Neural progenitor cell (in vitro differentiated cells): Measurements from ENCODE around the gene LGALS13. TPM values are rescaled to one million over a fixed set of nuclear protein-coding genes. Genes with fewer than 3 reads are reported as not detected.

Source experiments
- DNase-seq: peaks from one replicate; pipeline ENCODE4 v3.0.0-alpha.2; 2016; ENCODE audit warnings: low spot score
- H2AFZ ChIP-seq: fragments of 200-600 bp; sonication (generic); replicated peaks from 2 replicates; pipeline ENCODE4 v1.6.1; 2016; ENCODE audit warnings: antibody characterized with exemption
- H3F3A ChIP-seq: fragments of 200-600 bp; sonication (generic); 2 replicates; pipeline ENCODE4 v1.6.1; 2016; ENCODE audit warnings: antibody characterized with exemption, low read depth
- H3K27ac ChIP-seq: fragments of 200-600 bp; sonication (generic); 2 replicates; pipeline ENCODE4 v1.5.1; 2016; ENCODE audit warnings: mild to moderate bottlenecking
- H3K27me3 ChIP-seq: fragments of 200-600 bp; sonication (generic); 2 replicates; pipeline ENCODE4 v1.6.1; 2016; ENCODE audit warnings: mild to moderate bottlenecking, moderate library complexity
- H3K36me3 ChIP-seq: fragments of 200-600 bp; sonication (generic); 2 replicates; pipeline ENCODE4 v1.5.1; 2016
- H3K4me1 ChIP-seq: fragments of 200-600 bp; sonication (generic); 2 replicates; pipeline ENCODE4 v1.6.1; 2016; ENCODE audit warnings: mixed run types
- H3K4me2 ChIP-seq: fragments of 200-600 bp; sonication (generic); 2 replicates; pipeline ENCODE4 v1.6.1; 2016
- H3K4me3 ChIP-seq: fragments of 200-600 bp; sonication (generic); 2 replicates; pipeline ENCODE4 v1.5.1; 2016
- H3K79me2 ChIP-seq: fragments of 200-600 bp; sonication (generic); 2 replicates; pipeline ENCODE4 v1.6.1; 2016; ENCODE audit warnings: low read depth
- H3K9ac ChIP-seq: fragments of 200-600 bp; sonication (generic); 2 replicates; pipeline ENCODE4 v1.6.1; 2016
- H3K9me3 ChIP-seq: fragments of 200-600 bp; sonication (generic); 2 replicates; pipeline ENCODE4 v1.5.1; 2016; ENCODE audit warnings: low read depth
- H4K20me1 ChIP-seq: fragments of 200-600 bp; sonication (generic); 2 replicates; pipeline ENCODE4 v1.6.1; 2016; ENCODE audit warnings: low read depth
- H3K27ac Mint-ChIP-seq: 3 replicates; pipeline ENCODE4 v1.8.0; 2021; ENCODE audit warnings: mixed read lengths
- H3K27me3 Mint-ChIP-seq: 2 replicates; pipeline ENCODE4 v1.8.0; 2022; ENCODE audit warnings: low read depth, mild to moderate bottlenecking, inconsistent platforms, moderate library complexity, mixed read lengths; ENCODE audit not compliant: insufficient read depth
- H3K36me3 Mint-ChIP-seq: 3 replicates; pipeline ENCODE4 v1.8.0; 2021; ENCODE audit warnings: mixed read lengths
- H3K4me1 Mint-ChIP-seq: 3 replicates; pipeline ENCODE4 v1.8.0; 2021; ENCODE audit warnings: mixed read lengths
- H3K4me3 Mint-ChIP-seq: 3 replicates; pipeline ENCODE4 v1.8.0; 2021; ENCODE audit warnings: mild to moderate bottlenecking, moderate library complexity, mixed read lengths
- H3K9me3 Mint-ChIP-seq: 3 replicates; pipeline ENCODE4 v1.8.0; 2020; ENCODE audit warnings: mixed read lengths
- EZH2 ChIP-seq: fragments of 200-600 bp; sonication (generic); IDR thresholded peaks from 2 replicates; pipeline ENCODE4 v1.6.1; 2017; ENCODE audit warnings: antibody characterized with exemption, mild to moderate bottlenecking, moderate library complexity
- EZH2phosphoT487 ChIP-seq: fragments of 200-600 bp; sonication (generic); IDR thresholded peaks from 2 replicates; pipeline ENCODE4 v1.6.1; 2017; ENCODE audit warnings: antibody characterized with exemption
- total RNA-seq: library from RNA; depleted of rRNA; stranded (reverse); fragments of >200 nt; gene quantifications from 2 replicates; pipeline ENCODE4 v1.2.3, GENCODE V29; 2015; ENCODE audit warnings: low replicate concordance
- TF ChIP-seq, protein P1 (sequence below): fragments of 200-600 bp; sonication (generic); IDR thresholded peaks from 2 replicates; pipeline ENCODE4 v1.5.1; 2017; ENCODE audit warnings: antibody characterized with exemption, mild to moderate bottlenecking

The LGALS13 gene
- total RNA-seq, 1 donor from 2014 or later, result not detected

DNA sequence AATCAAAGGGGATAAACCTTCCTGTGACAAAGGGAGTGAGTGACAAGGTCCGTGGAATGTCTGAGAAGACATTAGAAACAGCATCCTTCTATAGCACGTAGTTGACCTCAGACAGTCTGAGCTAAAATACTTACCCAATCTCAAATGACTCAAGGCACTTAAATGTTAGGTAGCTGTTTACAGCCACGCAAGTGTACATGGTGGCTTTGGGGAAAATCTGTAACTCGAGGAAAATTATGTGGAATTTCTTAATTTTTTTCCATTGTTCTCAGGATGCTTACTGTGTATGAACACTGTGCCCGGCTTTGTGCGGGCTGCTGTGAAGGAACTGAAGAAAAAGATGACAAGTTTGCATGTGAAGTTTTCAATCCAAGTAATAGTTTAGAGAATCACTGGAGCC lies 5.2 kb downstream of the LGALS13 start:
- Histone ChIP-seq H3K9ac (no peak overlapping the region), H3K27me3 (no peaks in the 10 kb centered on the region), H2AFZ (no peak overlapping the region), H3K9me3 (no peaks in the 10 kb centered on the region), H3K4me2 (no peak overlapping the region), H3K4me1 (no peaks in the 10 kb centered on the region), H3K36me3 (no peaks in the 10 kb centered on the region), H3F3A (no peaks in the 10 kb centered on the region), H3K79me2 (no peaks in the 10 kb centered on the region), H4K20me1 (no peaks in the 10 kb centered on the region), H3K27ac (no peak overlapping the region), H3K4me3 (no peak overlapping the region)
- H3K9me3 Mint-ChIP-seq, result no peaks in the 10 kb centered on the region
- H3K4me3 Mint-ChIP-seq, result no peak overlapping the region
- no peaks in the 10 kb centered on the region for H3K36me3 Mint-ChIP-seq
- H3K4me1 Mint-ChIP-seq, result no peaks in the 10 kb centered on the region
- peaks cover 5% of the 10 kb centered on the region for H3K27me3 Mint-ChIP-seq
- no peak overlapping the region for H3K27ac Mint-ChIP-seq
- TF ChIP-seq, protein P1, sequence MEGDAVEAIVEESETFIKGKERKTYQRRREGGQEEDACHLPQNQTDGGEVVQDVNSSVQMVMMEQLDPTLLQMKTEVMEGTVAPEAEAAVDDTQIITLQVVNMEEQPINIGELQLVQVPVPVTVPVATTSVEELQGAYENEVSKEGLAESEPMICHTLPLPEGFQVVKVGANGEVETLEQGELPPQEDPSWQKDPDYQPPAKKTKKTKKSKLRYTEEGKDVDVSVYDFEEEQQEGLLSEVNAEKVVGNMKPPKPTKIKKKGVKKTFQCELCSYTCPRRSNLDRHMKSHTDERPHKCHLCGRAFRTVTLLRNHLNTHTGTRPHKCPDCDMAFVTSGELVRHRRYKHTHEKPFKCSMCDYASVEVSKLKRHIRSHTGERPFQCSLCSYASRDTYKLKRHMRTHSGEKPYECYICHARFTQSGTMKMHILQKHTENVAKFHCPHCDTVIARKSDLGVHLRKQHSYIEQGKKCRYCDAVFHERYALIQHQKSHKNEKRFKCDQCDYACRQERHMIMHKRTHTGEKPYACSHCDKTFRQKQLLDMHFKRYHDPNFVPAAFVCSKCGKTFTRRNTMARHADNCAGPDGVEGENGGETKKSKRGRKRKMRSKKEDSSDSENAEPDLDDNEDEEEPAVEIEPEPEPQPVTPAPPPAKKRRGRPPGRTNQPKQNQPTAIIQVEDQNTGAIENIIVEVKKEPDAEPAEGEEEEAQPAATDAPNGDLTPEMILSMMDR, result no peak
- TF ChIP-seq EZH2, result no peak
- TF ChIP-seq EZH2phosphoT487, result no peak
- DNase-seq, result no peak

DNA sequence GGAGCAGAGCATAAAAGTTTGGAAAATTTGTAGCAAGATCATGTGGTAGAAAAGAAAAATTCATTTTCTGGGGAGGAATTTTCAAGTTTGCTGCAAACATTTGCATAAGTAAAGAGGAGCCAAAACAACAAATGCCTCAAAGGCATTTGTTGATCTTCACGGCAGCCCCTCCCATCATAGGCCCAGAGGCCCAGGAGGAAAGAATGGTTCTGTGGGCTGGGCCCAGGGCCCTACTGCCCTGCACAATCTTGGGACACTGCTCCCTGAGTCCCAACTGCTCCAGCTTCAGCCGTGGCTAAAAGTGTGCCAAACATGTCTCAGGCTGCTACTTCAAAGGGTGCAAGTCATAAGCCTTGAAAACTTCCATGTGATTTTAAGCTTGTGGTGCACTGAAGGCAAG lies 11.3 kb downstream of the LGALS13 start:
- H3K27me3 ChIP-seq, result no peaks in the 10 kb centered on the region

DNA sequence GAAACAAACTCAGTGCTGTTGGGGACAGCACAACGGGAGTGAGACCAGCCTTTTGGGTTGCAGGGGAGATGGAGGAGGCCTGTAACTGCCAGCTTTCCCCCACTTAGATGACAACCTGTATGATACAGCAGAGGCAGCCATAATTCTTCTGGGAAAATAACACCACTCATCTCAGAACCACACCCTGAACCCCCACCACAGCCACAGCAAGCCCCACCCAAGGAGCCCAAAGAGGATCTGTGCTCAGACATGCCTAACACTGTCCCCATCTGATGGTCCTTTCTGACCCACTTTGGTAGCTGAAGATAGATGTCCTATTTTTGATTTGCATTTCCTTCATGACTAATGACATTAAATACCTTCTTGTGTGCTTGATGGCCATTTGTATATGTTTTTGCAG lies 15.4 kb downstream of the LGALS13 start:
- no peaks in the 10 kb centered on the region for H3K9me3 ChIP-seq
- no peak overlapping the region for H3K4me2 ChIP-seq
- Mint-ChIP-seq H3K4me1 (no peaks in the 10 kb centered on the region), H3K36me3 (no peaks in the 10 kb centered on the region), H3K27ac (no peak overlapping the region), H3K27me3 (peaks cover 3% of the 10 kb centered on the region), H3K9me3 (peaks cover 5% of the 10 kb centered on the region), H3K4me3 (no peak overlapping the region)
- no peaks in the 10 kb centered on the region for H3K36me3 ChIP-seq
- TF ChIP-seq EZH2phosphoT487 (no peak), EZH2 (no peak)
- H2AFZ ChIP-seq, result no peak overlapping the region
- H3K79me2 ChIP-seq, result no peaks in the 10 kb centered on the region
- no peak overlapping the region for H3K9ac ChIP-seq
- H4K20me1 ChIP-seq, result no peaks in the 10 kb centered on the region
- peaks cover 21% of the 10 kb centered on the region for H3K27me3 ChIP-seq
- no peaks in the 10 kb centered on the region for H3K4me1 ChIP-seq
- H3F3A ChIP-seq, result no peaks in the 10 kb centered on the region
- no peak for DNase-seq
- no peak overlapping the region for H3K4me3 ChIP-seq
- H3K27ac ChIP-seq, result no peak overlapping the region

More for the DNA sequence above, 11.3 kb downstream of the LGALS13 start:
- H4K20me1 ChIP-seq, result no peaks in the 10 kb centered on the region
- no peaks in the 10 kb centered on the region for H3K79me2 ChIP-seq
- Mint-ChIP-seq H3K4me1 (no peaks in the 10 kb centered on the region), H3K4me3 (no peak overlapping the region), H3K27me3 (no peaks in the 10 kb centered on the region), H3K36me3 (no peaks in the 10 kb centered on the region), H3K27ac (no peak overlapping the region), H3K9me3 (peaks cover 5% of the 10 kb centered on the region)
- no peak overlapping the region for H3K4me3 ChIP-seq
- H3K9me3 ChIP-seq, result no peaks in the 10 kb centered on the region
- H3K4me1 ChIP-seq, result no peaks in the 10 kb centered on the region
- H2AFZ ChIP-seq, result no peak overlapping the region
- H3K36me3 ChIP-seq, result no peaks in the 10 kb centered on the region
- no peak for DNase-seq
- H3K4me2 ChIP-seq, result no peak overlapping the region
- H3K9ac ChIP-seq, result no peak overlapping the region
- no peak overlapping the region for H3K27ac ChIP-seq
- TF ChIP-seq EZH2, result no peak
- TF ChIP-seq EZH2phosphoT487, result no peak
- TF ChIP-seq, protein P1, result no peak
- no peaks in the 10 kb centered on the region for H3F3A ChIP-seq

DNA sequence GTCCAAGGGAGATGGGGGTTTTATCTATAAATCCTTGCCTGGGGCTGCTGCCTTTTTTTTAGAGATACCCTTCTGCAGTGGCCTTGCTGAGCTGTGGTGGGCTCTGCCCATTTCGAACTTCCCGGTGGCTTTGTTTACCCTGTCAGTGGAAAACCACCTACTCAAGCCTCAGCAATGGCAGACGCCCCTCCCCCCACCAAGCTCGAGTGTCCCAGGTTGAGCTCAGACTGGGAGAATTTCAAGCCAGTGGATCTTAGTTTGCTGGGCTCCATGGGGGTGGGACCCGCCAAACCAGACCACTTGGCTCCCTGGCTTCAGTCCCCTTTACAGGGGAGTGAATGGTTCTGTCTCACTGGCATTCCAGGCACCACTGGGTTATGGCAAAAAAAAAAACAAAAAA lies 21.6 kb downstream of the LGALS13 start:
- Histone ChIP-seq H3K4me1 (peaks cover 5% of the 10 kb centered on the region), H3K36me3 (no peaks in the 10 kb centered on the region), H4K20me1 (no peaks in the 10 kb centered on the region), H3K4me2 (no peak overlapping the region), H3K27me3 (peaks cover 21% of the 10 kb centered on the region), H3K9ac (no peak overlapping the region), H2AFZ (no peak overlapping the region), H3K9me3 (no peaks in the 10 kb centered on the region), H3K79me2 (no peaks in the 10 kb centered on the region), H3K27ac (no peak overlapping the region), H3K4me3 (no peak overlapping the region), H3F3A (no peaks in the 10 kb centered on the region)
- no peak for DNase-seq
- no peak for TF ChIP-seq EZH2phosphoT487
- TF ChIP-seq, protein P1, result no peak
- no peak for TF ChIP-seq EZH2
- H3K4me3 Mint-ChIP-seq, result no peak overlapping the region
- peaks cover 11% of the 10 kb centered on the region for H3K27me3 Mint-ChIP-seq
- no peaks in the 10 kb centered on the region for H3K9me3 Mint-ChIP-seq
- no peak overlapping the region for H3K27ac Mint-ChIP-seq
- H3K36me3 Mint-ChIP-seq, result no peaks in the 10 kb centered on the region
- H3K4me1 Mint-ChIP-seq, result no peaks in the 10 kb centered on the region
